ENCODE measurements around the gene CACNG6.

The CACNG6 gene

DNA sequence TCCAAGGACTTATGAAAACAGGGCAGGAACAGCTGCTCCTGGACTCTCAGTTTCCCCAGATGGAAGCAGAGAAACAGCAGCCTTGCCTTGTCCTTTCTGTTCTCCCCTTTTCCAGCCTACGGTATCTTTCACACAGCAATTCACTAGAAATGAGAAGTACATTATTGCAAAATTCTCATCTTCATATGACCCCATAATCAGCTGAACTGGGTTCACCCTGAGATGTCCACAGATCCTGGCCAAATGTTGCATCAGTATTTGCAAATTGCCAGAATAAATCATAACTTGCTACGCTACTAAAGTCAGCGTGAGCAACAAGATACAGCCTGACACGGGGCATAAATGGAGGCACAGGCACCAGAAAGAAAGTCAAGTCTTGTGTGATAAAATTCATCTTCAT is 56.2 kb downstream of the CACNG6 start:
- no peak for DNase-seq (ENCODE audit: low read depth)
